Measurements from ENCODE around the gene LINGO1. TPM values are rescaled to one million over a fixed set of nuclear protein-coding genes. Genes with fewer than 3 reads are reported as not detected.

Gene LINGO1
- total and polyA plus RNA-seq, 9 of the 15 experiments (the other 6 are each of a cell fraction or from before 2014, with no cell fraction given): 0.07 to 15.3 (median 2.1) TPM

- peaks cover 24 to 82% of the 10 kb centered on the region in 2 experiments for H3K27me3 ChIP-seq (ENCODE audit: control insufficient read depth in 2 of 2, insufficient read depth in 2 of 2, low read length in 2 of 2)
These were observed 39.4 kb upstream of the LINGO1 start for GRCh38 chr15:77672135-77672534.

GRCh38 chr15:77671362-77672056 lies 38.8 kb upstream of the LINGO1 start:
- Histone ChIP-seq H3K9me1 (ENCODE audit: control insufficient read depth, insufficient read depth, low read length) (no peaks in the 10 kb centered on the region), H3K27ac (ENCODE audit: extremely low read depth, low read depth, low read length) (no peak overlapping the region), H3K9me3 (replicated peaks; ENCODE audit: control insufficient read depth, insufficient read depth, low read depth, low read length) (no peaks in the 10 kb centered on the region), H3K36me3 (ENCODE audit: control insufficient read depth, insufficient read depth, low read length) (no peaks in the 10 kb centered on the region), H3K4me3 (no peak overlapping the region), H3K79me2 (ENCODE audit: control insufficient read depth, insufficient read depth, low read length) (no peaks in the 10 kb centered on the region), H3K9ac (ENCODE audit: insufficient read depth in 1 of 2, low read depth in 2 of 2, low read length in 2 of 2) (no peak overlapping the region), H3K4me1 (replicated peaks in 1 of 2; ENCODE audit: control insufficient read depth in 2 of 2, insufficient read depth in 2 of 2, low read length in 2 of 2) (peaks cover 0 to 4% of the 10 kb centered on the region in 2 experiments; a peak in 1 of 5 replicates), H4K20me1 (replicated peaks; ENCODE audit: control insufficient read depth, insufficient read depth, low read length) (0 out of 2 replicates have a peak, but pooled peaks cover 4% of the 10 kb centered on the region), H3K4me2 (ENCODE audit: insufficient read depth, low read length) (no peak overlapping the region), H3K27me3 (ENCODE audit: control insufficient read depth in 2 of 2, insufficient read depth in 2 of 2, low read length in 2 of 2) (peaks cover 24 to 80% of the 10 kb centered on the region in 2 experiments), H2AFZ (ENCODE audit: low read depth, low read length) (no peak overlapping the region)
- FAIRE-seq (no peak), ATAC-seq (no peak), DNase-seq (ENCODE audit: extremely low read depth in 1 of 4, low spot score in 3 of 4) (no peak)
- TF ChIP-seq MCM2 (IDR thresholded peaks at IDR 0.05; ENCODE audit: low read depth) (no peak), EGR1 (conservative IDR thresholded peaks at IDR 0.05) (peak; percentile 57)
- in situ Hi-C loops (cut with MboI): no loop called here
- no TSS peak for BruUV-seq (replicated peaks)
- WGBS (ENCODE audit: insufficient coverage, low coverage, missing lambda C conversion rate): 3% methylated on average over 11 of the region's 13 CpGs
- CTCF ChIA-PET (ENCODE audit: low intra/inter-chr PET ratio): no interaction called here
- POLR2A ChIA-PET: no interaction called here
- intact Hi-C loops (cut with micrococcal nuclease): no loop called here

More at GRCh38 chr15:77672135-77672534, 39.4 kb upstream of the LINGO1 start:
- ChIA-PET CTCF (ENCODE audit: low intra/inter-chr PET ratio) (no interaction called here), POLR2A (interaction anchor here (0.8 to 1.0 kb wide), 3 partner anchors 11 to 36 kb away, joined by 3 to 4 read pairs (median 3); no protein-coding TSS in a partner anchor)
- BruUV-seq (replicated peaks): no TSS peak
- ATAC-seq: no peak
- 0 out of 2 replicates have a peak, but pooled peaks cover 5% of the 10 kb centered on the region for H4K20me1 ChIP-seq (replicated peaks; ENCODE audit: control insufficient read depth, insufficient read depth, low read length)
- no peak overlapping the region for H3K4me3 ChIP-seq
- H3K9me3 ChIP-seq (replicated peaks; ENCODE audit: control insufficient read depth, insufficient read depth, low read depth, low read length): no peaks in the 10 kb centered on the region
- TF ChIP-seq RAD21 (CRISPR knock-in tag; conservative IDR thresholded peaks at IDR 0.05 in 1 of 2, IDR thresholded peaks at IDR 0.05 in 1 of 2) (no peak), KLF13 (tag; IDR thresholded peaks at IDR 0.05; ENCODE audit: borderline replicate concordance, low read depth) (no peak)
- no peak for DNase-seq (ENCODE audit: extremely low read depth in 1 of 4, low spot score in 3 of 4)
- WGBS (ENCODE audit: insufficient coverage, low coverage, missing lambda C conversion rate): 3% methylated on average over 3 of the region's 7 CpGs
- H3K4me1 ChIP-seq (replicated peaks in 1 of 2; ENCODE audit: control insufficient read depth in 2 of 2, insufficient read depth in 2 of 2, low read length in 2 of 2): peaks cover 0 to 7% of the 10 kb centered on the region in 2 experiments; a peak in 1 of 5 replicates
- no peak overlapping the region for H3K9ac ChIP-seq (ENCODE audit: insufficient read depth in 1 of 2, low read depth in 2 of 2, low read length in 2 of 2)
- no peak for FAIRE-seq
- H3K79me2 ChIP-seq (ENCODE audit: control insufficient read depth, insufficient read depth, low read length): no peaks in the 10 kb centered on the region
- no peaks in the 10 kb centered on the region for H3K36me3 ChIP-seq (ENCODE audit: control insufficient read depth, insufficient read depth, low read length)
- no peaks in the 10 kb centered on the region for H3K9me1 ChIP-seq (ENCODE audit: control insufficient read depth, insufficient read depth, low read length)
- no peak overlapping the region for H3K4me2 ChIP-seq (ENCODE audit: insufficient read depth, low read length)
- H3K27ac ChIP-seq (ENCODE audit: extremely low read depth, low read depth, low read length): no peak overlapping the region
- no peak overlapping the region for H2AFZ ChIP-seq (ENCODE audit: low read depth, low read length)
- intact Hi-C loops (cut with micrococcal nuclease) (no loop called here), in situ Hi-C loops (cut with MboI) (no loop called here)
